MCF 10A (cell line): Measurements from ENCODE around the gene ARHGAP22. TPM values are rescaled to one million over a fixed set of nuclear protein-coding genes. Genes with fewer than 3 reads are reported as not detected.

Experiments
- BruUV-seq: library from RNA; stranded (reverse); fragments of 400-500 nt; replicated peaks from 2 replicates; lab custom pipeline; 2021; lab: Mats Ljungman, UMichigan
- CTCF ChIA-PET: fragments of 300-600 bp; sonication (Branson Sonifier 250); formaldehyde crosslinking; extraction: SDS; loops from one replicate; lab custom pipeline; 2021; ENCODE audit warnings: antibody characterized with exemption, inconsistent platforms; lab: Yijun Ruan, JAX
- POLR2A ChIA-PET: fragments of 300-600, 350-650 bp; sonication (Branson Sonifier 250); formaldehyde crosslinking; extraction: SDS; loops from one replicate; lab custom pipeline; 2020; ENCODE audit warnings: antibody characterized with exemption, inconsistent platforms; lab: Yijun Ruan, JAX
- DNase-seq: peaks from one replicate; pipeline ENCODE4 v3.0.0-alpha.2; 2018; ENCODE audit not compliant: unreplicated experiment
- H3K27ac Mint-ChIP-seq: one replicate; pipeline ENCODE4 v1.8.0; 2022; ENCODE audit warnings: mild to moderate bottlenecking, low read depth, mixed read lengths; ENCODE audit not compliant: unreplicated experiment
- H3K27me3 Mint-ChIP-seq: one replicate; pipeline ENCODE4 v1.8.0; 2022; ENCODE audit warnings: mixed read lengths; ENCODE audit not compliant: insufficient read depth, unreplicated experiment
- H3K36me3 Mint-ChIP-seq: one replicate; pipeline ENCODE4 v1.8.0; 2022; ENCODE audit warnings: mild to moderate bottlenecking, moderate library complexity, mixed read lengths; ENCODE audit not compliant: insufficient read depth, unreplicated experiment
- H3K4me1 Mint-ChIP-seq: one replicate; pipeline ENCODE4 v1.8.0; 2022; ENCODE audit warnings: mixed read lengths; ENCODE audit not compliant: insufficient read depth, unreplicated experiment
- H3K4me3 Mint-ChIP-seq: one replicate; pipeline ENCODE4 v1.8.0; 2022; ENCODE audit warnings: mild to moderate bottlenecking, moderate library complexity, mixed read lengths; ENCODE audit not compliant: unreplicated experiment
- H3K9me3 Mint-ChIP-seq: one replicate; pipeline ENCODE4 v1.8.0; 2022; ENCODE audit warnings: mixed read lengths; ENCODE audit not compliant: unreplicated experiment
- intact Hi-C: fragments of 100-400 bp; cut with micrococcal nuclease; formaldehyde crosslinking; loops from 2 replicates; pipeline ENCODE4 v1.14.1; 2022
- total RNA-seq: library from RNA; stranded (reverse); gene quantifications from 2 replicates; pipeline ENCODE4 v1.2.3, GENCODE V29; 2022
- TF ChIP-seq, protein P1 (sequence below): fragments of 200-600 bp; IDR thresholded peaks from one replicate; pipeline ENCODE4 v1.8.0; 2022; ENCODE audit warnings: antibody characterized with exemption, mild to moderate bottlenecking; ENCODE audit not compliant: unreplicated experiment

Gene ARHGAP22
- total RNA-seq, 1 experiment from 2014 or later: 6.3 TPM

DNA sequence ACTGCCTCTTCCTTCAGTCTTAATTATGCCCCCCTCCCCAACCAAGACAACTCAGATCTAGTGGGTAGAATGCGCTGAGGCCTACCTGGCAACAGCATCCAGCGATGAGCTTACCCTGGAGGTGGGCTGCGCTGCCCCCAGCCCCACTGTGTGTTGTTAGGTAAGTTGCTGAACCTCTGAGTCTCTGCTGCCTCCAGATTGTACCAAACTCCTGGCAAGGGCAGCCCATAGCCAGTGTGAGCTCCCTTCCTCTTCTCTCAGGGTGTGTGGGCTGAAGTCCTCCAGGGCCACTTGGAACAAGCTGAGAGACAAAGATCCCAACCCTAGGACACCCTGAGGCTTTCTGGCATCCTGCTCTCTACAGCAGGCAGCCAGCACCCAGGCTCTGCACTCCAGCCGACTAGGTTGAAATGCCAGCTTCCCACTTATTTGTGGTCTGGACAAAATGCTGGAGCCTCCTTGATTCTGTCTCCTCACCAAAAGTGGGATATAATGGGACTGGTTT is 135.3 kb downstream of the ARHGAP22 start:
- intact Hi-C loops: no loop called here
- BruUV-seq: no TSS peak
- ChIA-PET POLR2A (interaction anchor here (1.1 to 1.3 kb wide), 2 partner anchors 23 to 24 kb away, joined by 3 to 4 read pairs; no protein-coding TSS in a partner anchor), CTCF (interaction anchor here (0.6 to 2.2 kb wide), 6 partner anchors 14 to 187 kb away, joined by 3 to 5 read pairs (median 4); no protein-coding TSS in a partner anchor)
- TF ChIP-seq, protein P1, sequence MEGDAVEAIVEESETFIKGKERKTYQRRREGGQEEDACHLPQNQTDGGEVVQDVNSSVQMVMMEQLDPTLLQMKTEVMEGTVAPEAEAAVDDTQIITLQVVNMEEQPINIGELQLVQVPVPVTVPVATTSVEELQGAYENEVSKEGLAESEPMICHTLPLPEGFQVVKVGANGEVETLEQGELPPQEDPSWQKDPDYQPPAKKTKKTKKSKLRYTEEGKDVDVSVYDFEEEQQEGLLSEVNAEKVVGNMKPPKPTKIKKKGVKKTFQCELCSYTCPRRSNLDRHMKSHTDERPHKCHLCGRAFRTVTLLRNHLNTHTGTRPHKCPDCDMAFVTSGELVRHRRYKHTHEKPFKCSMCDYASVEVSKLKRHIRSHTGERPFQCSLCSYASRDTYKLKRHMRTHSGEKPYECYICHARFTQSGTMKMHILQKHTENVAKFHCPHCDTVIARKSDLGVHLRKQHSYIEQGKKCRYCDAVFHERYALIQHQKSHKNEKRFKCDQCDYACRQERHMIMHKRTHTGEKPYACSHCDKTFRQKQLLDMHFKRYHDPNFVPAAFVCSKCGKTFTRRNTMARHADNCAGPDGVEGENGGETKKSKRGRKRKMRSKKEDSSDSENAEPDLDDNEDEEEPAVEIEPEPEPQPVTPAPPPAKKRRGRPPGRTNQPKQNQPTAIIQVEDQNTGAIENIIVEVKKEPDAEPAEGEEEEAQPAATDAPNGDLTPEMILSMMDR: no peak
- no peaks in the 10 kb centered on the region for H3K36me3 Mint-ChIP-seq
- H3K9me3 Mint-ChIP-seq: no peaks in the 10 kb centered on the region
- no peaks in the 10 kb centered on the region for H3K27me3 Mint-ChIP-seq
- H3K4me1 Mint-ChIP-seq: peaks cover 7% of the 10 kb centered on the region
- H3K27ac Mint-ChIP-seq: no peak overlapping the region
- no peak overlapping the region for H3K4me3 Mint-ChIP-seq
- no peak for DNase-seq

DNA sequence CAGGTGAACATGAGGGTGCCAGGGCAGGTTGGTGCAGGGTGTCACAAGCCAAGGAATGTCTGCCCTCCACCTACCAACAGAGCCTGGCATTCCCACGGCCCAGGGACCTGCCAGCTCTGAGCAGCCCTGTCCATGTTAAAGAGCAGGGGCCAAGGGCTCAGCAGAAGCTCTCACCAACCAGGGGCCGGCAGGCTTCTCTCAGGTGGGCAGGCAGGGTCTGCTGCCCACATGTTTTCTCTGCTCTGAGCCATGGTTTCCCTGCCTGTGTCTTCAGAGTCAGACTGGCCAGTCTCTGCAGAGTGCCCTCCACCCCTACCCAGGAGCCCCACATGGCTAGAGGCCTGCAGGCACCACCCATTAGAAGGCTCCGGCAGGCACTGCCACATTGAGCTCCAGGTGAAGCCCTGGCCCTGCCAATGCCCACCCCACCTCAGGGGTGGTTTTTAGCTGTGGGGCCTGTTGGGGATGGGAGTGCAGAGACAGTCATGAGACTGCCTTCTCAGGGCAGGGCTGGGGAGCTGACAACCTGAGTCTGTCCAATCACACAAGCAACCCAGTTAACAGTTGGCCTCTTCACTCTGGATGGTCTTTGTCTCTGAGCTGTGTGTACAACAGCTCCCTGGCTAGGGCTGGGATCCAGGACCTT is 135.9 kb downstream of the ARHGAP22 start:
- no peaks in the 10 kb centered on the region for H3K36me3 Mint-ChIP-seq
- no peak for DNase-seq
- POLR2A ChIA-PET: interaction anchor here (1.1 kb wide), 1 partner anchor 24 kb away, joined by 4 read pairs; no protein-coding TSS in a partner anchor
- intact Hi-C loops: no loop called here
- peaks cover 7% of the 10 kb centered on the region for H3K4me1 Mint-ChIP-seq
- no TSS peak for BruUV-seq
- H3K9me3 Mint-ChIP-seq: no peaks in the 10 kb centered on the region
- no peaks in the 10 kb centered on the region for H3K27me3 Mint-ChIP-seq
- TF ChIP-seq, protein P1: no peak
- no peak overlapping the region for H3K4me3 Mint-ChIP-seq
- CTCF ChIA-PET: interaction anchor here (0.6 to 2.2 kb wide), 6 partner anchors 13 to 187 kb away, joined by 3 to 5 read pairs (median 4); no protein-coding TSS in a partner anchor
- no peak overlapping the region for H3K27ac Mint-ChIP-seq

DNA sequence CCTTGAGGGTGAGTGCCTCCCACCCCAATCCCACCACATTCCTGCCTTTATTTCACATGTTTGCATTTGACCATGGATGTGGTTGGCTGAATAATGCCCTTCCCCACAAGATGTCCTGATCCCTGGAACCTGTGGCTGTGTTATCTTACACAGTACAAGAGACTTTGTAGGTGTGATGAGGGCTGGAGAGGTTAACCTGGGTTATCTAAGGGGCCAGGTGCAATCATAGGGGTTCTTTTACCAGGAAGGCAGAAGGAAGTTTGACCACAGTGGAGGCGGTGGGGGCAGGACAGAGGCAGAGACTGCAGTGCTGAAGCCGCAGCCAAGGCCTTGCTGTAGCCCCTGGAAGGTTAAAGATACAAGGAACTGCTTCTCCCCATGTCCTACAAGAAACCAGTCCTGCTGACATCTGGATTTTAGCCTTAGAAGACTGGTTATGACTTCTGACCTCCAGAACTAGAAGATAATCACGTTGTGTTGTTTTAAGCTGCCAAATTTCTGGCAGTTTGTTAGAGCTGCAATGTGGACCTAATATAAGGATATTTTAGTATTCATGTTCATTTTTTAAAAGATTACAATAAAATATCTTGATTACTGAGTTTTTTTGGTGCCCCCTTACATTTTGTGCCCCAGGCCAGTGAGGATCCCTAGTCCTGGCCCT is 136.6 kb downstream of the ARHGAP22 start:
- Mint-ChIP-seq H3K36me3 (no peaks in the 10 kb centered on the region), H3K4me3 (no peak overlapping the region), H3K27ac (no peak overlapping the region), H3K9me3 (no peaks in the 10 kb centered on the region), H3K27me3 (no peaks in the 10 kb centered on the region), H3K4me1 (peaks cover 7% of the 10 kb centered on the region)
- DNase-seq: no peak
- ChIA-PET POLR2A (interaction anchor here (0.6 kb wide), 1 partner anchor 14 kb away, joined by 3 read pairs; no protein-coding TSS in a partner anchor), CTCF (interaction anchor here (2.2 kb wide), 1 partner anchor 105 kb away, joined by 5 read pairs; no protein-coding TSS in a partner anchor)
- BruUV-seq: no TSS peak
- TF ChIP-seq, protein P1: no peak
- intact Hi-C loops: no loop called here

DNA sequence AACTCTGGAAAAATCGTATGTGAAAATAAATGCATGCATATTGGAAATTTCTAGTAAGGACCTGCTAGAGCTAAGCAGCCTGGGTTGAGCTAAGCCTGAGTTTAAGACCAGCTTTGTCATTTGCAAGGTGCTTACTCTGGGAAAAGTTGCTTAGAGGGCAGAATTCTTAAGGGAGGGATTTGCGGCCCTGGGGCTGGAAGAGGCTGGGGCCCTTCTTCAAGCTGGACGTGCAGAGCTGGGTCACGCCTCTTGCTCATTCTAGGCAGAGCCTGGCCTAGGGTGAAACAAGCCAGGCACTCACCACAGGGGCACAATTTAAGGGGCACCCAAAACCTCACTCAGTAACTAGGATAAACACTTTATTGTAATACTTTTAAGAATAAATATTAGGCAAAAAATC is 137.2 kb downstream of the ARHGAP22 start:
- H3K4me1 Mint-ChIP-seq: peaks cover 7% of the 10 kb centered on the region
- no peaks in the 10 kb centered on the region for H3K9me3 Mint-ChIP-seq
- DNase-seq: no peak
- CTCF ChIA-PET: interaction anchor here (0.6 kb wide), 1 partner anchor 1047 kb away, joined by 4 read pairs; no protein-coding TSS in a partner anchor
- H3K4me3 Mint-ChIP-seq: no peak overlapping the region
- H3K27me3 Mint-ChIP-seq: no peaks in the 10 kb centered on the region
- TF ChIP-seq, protein P1: no peak
- H3K27ac Mint-ChIP-seq: no peak overlapping the region
- no TSS peak for BruUV-seq
- H3K36me3 Mint-ChIP-seq: no peaks in the 10 kb centered on the region
- intact Hi-C loops: no loop called here
- POLR2A ChIA-PET: no interaction called here
